LoVo (cell line): ENCODE measurements around the gene PRKCA.
A peak's percentile ranks its signal among the peaks of the same experiment; 100 is the strongest.

Experiments
- DNase-seq: peaks from one replicate; pipeline ENCODE4 v3.0.0-alpha.2; 2016; ENCODE audit warnings: low spot score

PRKCA gene

GRCh38 chr17:66414561-66415175 is 112.3 kb downstream of the PRKCA start:
- no peak for DNase-seq

- peak; percentile 46 for DNase-seq
Observed at GRCh38 chr17:66415366-66416206, 113.2 kb downstream of the PRKCA start.

GRCh38 chr17:66416207-66416940 is 114.0 kb downstream of the PRKCA start:
- no peak for DNase-seq

- no peak for DNase-seq
Observed at GRCh38 chr17:66417300-66417719, 114.9 kb downstream of the PRKCA start.

- no peak for DNase-seq
Observed at GRCh38 chr17:66420961-66421371, 118.6 kb downstream of the PRKCA start.

- DNase-seq: no peak
Observed at GRCh38 chr17:66422186-66422585, 119.8 kb downstream of the PRKCA start.

GRCh38 chr17:66423056-66423955 is 120.9 kb downstream of the PRKCA start:
- no peak for DNase-seq

- DNase-seq: no peak
Observed at GRCh38 chr17:66425756-66426396, 123.5 kb downstream of the PRKCA start.

- peak; percentile 11 for DNase-seq
Observed at GRCh38 chr17:66426397-66427033, 124.1 kb downstream of the PRKCA start.

GRCh38 chr17:66427134-66427533 is 124.7 kb downstream of the PRKCA start:
- DNase-seq: no peak

GRCh38 chr17:66429680-66430079 is 127.3 kb downstream of the PRKCA start:
- DNase-seq: no peak

- no peak for DNase-seq
Observed at GRCh38 chr17:66430846-66431795, 128.7 kb downstream of the PRKCA start.

- DNase-seq: no peak
Observed at GRCh38 chr17:66431910-66432309, 129.5 kb downstream of the PRKCA start.

GRCh38 chr17:66432411-66432957 is 130.1 kb downstream of the PRKCA start:
- DNase-seq: no peak

GRCh38 chr17:66432996-66433551 is 130.7 kb downstream of the PRKCA start:
- no peak for DNase-seq

GRCh38 chr17:66435182-66435581 is 132.8 kb downstream of the PRKCA start:
- DNase-seq: no peak

GRCh38 chr17:66436631-66437030 is 134.2 kb downstream of the PRKCA start:
- DNase-seq: no peak

GRCh38 chr17:66437476-66438026 is 135.1 kb downstream of the PRKCA start:
- no peak for DNase-seq

GRCh38 chr17:66438101-66438500 is 135.7 kb downstream of the PRKCA start:
- no peak for DNase-seq
